Astrocyte (in vitro differentiated cells and primary cell): ENCODE measurements around the gene ENTHD1. TPM values are rescaled to one million over a fixed set of nuclear protein-coding genes. Genes with fewer than 3 reads are reported as not detected.
"Not testable (repeated sequence)": the region's sequence is repeated elsewhere in the genome, so short reads cannot be mapped to it uniquely, and the experiment has no call there.

Experiments
- DNase-seq: peaks from one replicate; pipeline ENCODE4 v3.0.0-alpha.2; 2010; ENCODE audit warnings: low read depth
- FAIRE-seq: peaks from 2 replicates; lab custom pipeline; 2011; peaks lifted over from hg19 to GRCh38; lab: Jason Lieb, UNC
- H2AFZ ChIP-seq: 2 replicates; pipeline ENCODE4 v1.6.0; 2012; ENCODE audit warnings: low read depth, low read length, inconsistent platforms
- H3K27ac ChIP-seq: 2 replicates; pipeline ENCODE4 v1.5.1; 2011; ENCODE audit warnings: low read depth, low read length, inconsistent platforms
- H3K27me3 ChIP-seq: 2 replicates; pipeline ENCODE4 v1.6.0; 2011; ENCODE audit warnings: low read length, inconsistent platforms; ENCODE audit not compliant: insufficient read depth
- H3K36me3 ChIP-seq: 2 replicates; pipeline ENCODE4 v1.5.1; 2011; ENCODE audit warnings: low read length, inconsistent platforms; ENCODE audit not compliant: insufficient read depth
- H3K4me1 ChIP-seq: 2 replicates; pipeline ENCODE4 v1.5.1; 2011; ENCODE audit warnings: low read length, inconsistent platforms; ENCODE audit not compliant: insufficient read depth
- H3K4me2 ChIP-seq: 2 replicates; pipeline ENCODE4 v1.6.0; 2012; ENCODE audit warnings: low read length, inconsistent platforms
- H3K4me3 ChIP-seq: 2 replicates; pipeline ENCODE4 v1.5.1; 2011; ENCODE audit warnings: low read depth, mild to moderate bottlenecking, low read length, inconsistent platforms; ENCODE audit not compliant: insufficient read depth
- H3K79me2 ChIP-seq: 2 replicates; pipeline ENCODE4 v1.6.0; 2012; ENCODE audit warnings: mild to moderate bottlenecking, low read length, inconsistent platforms; ENCODE audit not compliant: insufficient read depth
- H3K9ac ChIP-seq: 2 replicates; pipeline ENCODE4 v1.6.0; 2012; ENCODE audit warnings: mild to moderate bottlenecking, low read length, inconsistent platforms
- H3K9me3 ChIP-seq: 2 replicates; pipeline ENCODE4 v1.5.1; 2012; ENCODE audit warnings: low read depth, mild to moderate bottlenecking, low read length, inconsistent platforms; ENCODE audit not compliant: insufficient read depth
- H4K20me1 ChIP-seq: 2 replicates; pipeline ENCODE4 v1.6.0; 2012; ENCODE audit warnings: low read length, inconsistent platforms; ENCODE audit not compliant: insufficient read depth
- H3K27ac Mint-ChIP-seq: one replicate; pipeline ENCODE4 v1.8.0; 2021; ENCODE audit warnings: mild to moderate bottlenecking, mixed read lengths; ENCODE audit not compliant: unreplicated experiment
- H3K27me3 Mint-ChIP-seq: one replicate; pipeline ENCODE4 v1.8.0; 2021; ENCODE audit warnings: low read depth, mixed read lengths; ENCODE audit not compliant: unreplicated experiment
- H3K36me3 Mint-ChIP-seq: one replicate; pipeline ENCODE4 v1.8.0; 2021; ENCODE audit warnings: low read depth, mixed read lengths; ENCODE audit not compliant: unreplicated experiment
- H3K4me1 Mint-ChIP-seq: one replicate; pipeline ENCODE4 v1.8.0; 2021; ENCODE audit warnings: low read depth, mixed read lengths; ENCODE audit not compliant: unreplicated experiment
- H3K4me3 Mint-ChIP-seq: one replicate; pipeline ENCODE4 v1.8.0; 2021; ENCODE audit warnings: mild to moderate bottlenecking, moderate library complexity, mixed read lengths; ENCODE audit not compliant: unreplicated experiment
- H3K9me3 Mint-ChIP-seq: one replicate; pipeline ENCODE4 v1.8.0; 2021; ENCODE audit warnings: mild to moderate bottlenecking, mixed read lengths; ENCODE audit not compliant: unreplicated experiment
- CTCF ChIP-seq: IDR thresholded peaks from 2 replicates; pipeline ENCODE4 v1.5.1; 2011; ENCODE audit warnings: low read depth, mild to moderate bottlenecking, inconsistent platforms, low read length, moderate library complexity; ENCODE audit not compliant: insufficient read depth
- EZH2 ChIP-seq: IDR thresholded peaks from 2 replicates; pipeline ENCODE4 v1.6.1; 2012; ENCODE audit warnings: mild to moderate bottlenecking, low read length, inconsistent platforms; ENCODE audit not compliant: insufficient read depth
- total RNA-seq: library from RNA; stranded (reverse); gene quantifications from 2 replicates; pipeline ENCODE4 v1.2.1, GENCODE V29; 2021

Gene ENTHD1
- total RNA-seq, 1 donor from 2014 or later: not detected

GRCh38 chr22:39895682-39896081 is 2.1 kb upstream of the ENTHD1 start:
- no peak overlapping the region for H3K4me3 Mint-ChIP-seq
- H3K27me3 Mint-ChIP-seq: peaks cover 4% of the 10 kb centered on the region
- H3K36me3 Mint-ChIP-seq: peaks cover 2% of the 10 kb centered on the region
- Histone ChIP-seq H3K4me3 (no peak overlapping the region), H3K79me2 (no peaks in the 10 kb centered on the region), H3K9me3 (no peaks in the 10 kb centered on the region), H3K4me1 (no peaks in the 10 kb centered on the region), H3K9ac (no peak overlapping the region), H2AFZ (no peak overlapping the region), H3K27ac (no peak overlapping the region), H4K20me1 (no peaks in the 10 kb centered on the region), H3K36me3 (no peaks in the 10 kb centered on the region), H3K27me3 (peaks cover 21% of the 10 kb centered on the region), H3K4me2 (no peak overlapping the region)
- H3K27ac Mint-ChIP-seq: no peak overlapping the region
- no peak for TF ChIP-seq CTCF
- TF ChIP-seq EZH2: no peak
- no peaks in the 10 kb centered on the region for H3K9me3 Mint-ChIP-seq
- H3K4me1 Mint-ChIP-seq: peaks cover 4% of the 10 kb centered on the region
- FAIRE-seq: no peak
- no peak for DNase-seq

- Mint-ChIP-seq H3K27ac (no peak overlapping the region), H3K27me3 (no peaks in the 10 kb centered on the region), H3K36me3 (no peaks in the 10 kb centered on the region), H3K4me3 (no peak overlapping the region), H3K9me3 (no peaks in the 10 kb centered on the region), H3K4me1 (no peaks in the 10 kb centered on the region)
- H3K9ac ChIP-seq: no peak overlapping the region
- H3K36me3 ChIP-seq: no peaks in the 10 kb centered on the region
- H3K4me1 ChIP-seq: no peaks in the 10 kb centered on the region
- no peak overlapping the region for H3K27ac ChIP-seq
- H4K20me1 ChIP-seq: no peaks in the 10 kb centered on the region
- peaks cover 17% of the 10 kb centered on the region for H3K27me3 ChIP-seq
- H3K79me2 ChIP-seq: no peaks in the 10 kb centered on the region
- H3K4me2 ChIP-seq: no peak overlapping the region
- H2AFZ ChIP-seq: no peak overlapping the region
- DNase-seq (no peak), FAIRE-seq (no peak)
- TF ChIP-seq CTCF (no peak), EZH2 (no peak)
- no peaks in the 10 kb centered on the region for H3K9me3 ChIP-seq
- H3K4me3 ChIP-seq: no peak overlapping the region
Observed at GRCh38 chr22:39894554-39895092, 1.1 kb upstream of the ENTHD1 start.

DNA sequence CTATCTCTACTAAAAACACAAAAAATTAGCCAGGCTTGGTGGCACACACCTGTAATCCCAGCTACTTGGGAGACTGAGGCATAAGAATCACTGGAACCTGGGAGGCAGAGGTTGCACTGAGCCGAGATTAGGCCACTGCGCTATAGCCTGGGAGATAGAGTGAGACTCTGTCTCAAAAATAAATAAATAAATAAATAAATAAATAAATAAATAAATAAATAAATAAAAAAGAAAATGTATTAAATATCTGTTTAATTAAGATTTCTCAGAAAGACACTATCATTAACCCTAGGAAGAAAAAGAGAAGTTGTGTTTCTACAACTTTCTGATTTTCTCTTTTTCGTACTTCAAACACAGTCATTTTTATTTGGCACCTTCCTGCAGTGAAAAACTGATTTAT is 3.6 kb downstream of the ENTHD1 start:
- H3K36me3 ChIP-seq, H3K36me3 Mint-ChIP-seq, H3K27me3 Mint-ChIP-seq, H3K9me3 Mint-ChIP-seq, H3K4me3 Mint-ChIP-seq, H4K20me1 ChIP-seq, H3K27ac Mint-ChIP-seq, H3K9me3 ChIP-seq, DNase-seq, H3K4me1 ChIP-seq, FAIRE-seq, H3K4me3 ChIP-seq, H3K9ac ChIP-seq, H3K27ac ChIP-seq, H2AFZ ChIP-seq, H3K27me3 ChIP-seq, H3K4me2 ChIP-seq, H3K4me1 Mint-ChIP-seq, H3K79me2 ChIP-seq: not testable (repeated sequence)
